GM21619 (cell line): Measurements from ENCODE around the gene ALDH1A1.

ENCODE experiments used
- ATAC-seq: cut with Tn5 transposase; IDR thresholded peaks from one replicate; pipeline ENCODE4 v1.9.1; 2021; ENCODE audit not compliant: unreplicated experiment

ALDH1A1 gene

DNA sequence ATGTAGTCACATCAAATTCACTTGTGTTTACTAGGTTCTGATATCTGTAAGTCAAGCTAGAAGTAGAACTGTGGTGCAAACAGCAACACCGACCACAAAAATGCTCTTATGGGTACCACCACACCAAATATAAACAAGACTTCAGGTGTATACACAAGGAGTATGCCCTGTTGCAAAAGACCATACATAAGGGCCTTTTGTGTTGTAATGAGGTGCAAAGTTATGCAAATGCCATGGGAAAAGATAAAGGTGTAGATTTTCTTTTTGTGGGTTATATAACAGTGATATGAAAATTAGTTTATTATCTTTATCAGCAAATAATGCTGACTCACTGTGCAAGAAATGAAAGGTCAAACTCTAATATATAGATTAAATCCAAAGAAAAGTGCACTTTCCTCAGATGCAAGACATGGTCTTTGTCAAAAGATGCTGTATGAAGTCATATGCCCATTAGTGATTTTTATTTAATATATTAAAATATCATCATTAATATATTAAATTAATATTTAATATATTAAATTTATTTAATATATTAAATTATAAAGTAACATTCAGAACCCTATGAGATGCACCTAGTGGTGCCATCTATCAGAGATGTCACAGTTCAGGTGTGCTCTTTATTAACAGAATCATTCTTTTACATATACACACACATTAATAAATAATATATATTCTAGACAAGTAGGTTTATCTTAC, 26.7 kb upstream of the ALDH1A1 start:
- ATAC-seq = no peak

DNA sequence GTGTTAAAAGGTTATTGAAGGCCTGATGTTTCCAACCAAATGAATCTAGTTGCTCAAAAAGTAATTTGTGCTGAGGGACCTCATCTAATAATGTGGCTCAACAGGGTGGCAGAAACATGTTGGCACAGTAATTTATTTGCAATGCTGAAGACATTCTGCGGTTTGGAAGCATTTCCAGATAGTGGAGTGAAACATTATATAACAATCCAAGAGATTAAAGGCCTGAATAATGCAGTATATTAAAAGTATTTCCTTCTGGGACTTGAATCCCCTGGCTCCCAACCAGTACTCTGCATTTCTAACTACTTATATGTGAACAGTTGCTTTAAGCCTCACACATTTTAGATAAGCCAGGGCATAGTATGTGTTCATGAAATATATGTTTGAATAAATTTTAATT, 25.9 kb upstream of the ALDH1A1 start:
- ATAC-seq = no peak

GRCh38 chr9:72977670-72978069, 24.8 kb upstream of the ALDH1A1 start:
- no peak for ATAC-seq

GRCh38 chr9:72974501-72974900, 21.6 kb upstream of the ALDH1A1 start:
- ATAC-seq = no peak

GRCh38 chr9:72972636-72973035, 19.8 kb upstream of the ALDH1A1 start:
- ATAC-seq = no peak

- no peak for ATAC-seq
These were observed 18.6 kb upstream of the ALDH1A1 start for GRCh38 chr9:72971411-72971810.

DNA sequence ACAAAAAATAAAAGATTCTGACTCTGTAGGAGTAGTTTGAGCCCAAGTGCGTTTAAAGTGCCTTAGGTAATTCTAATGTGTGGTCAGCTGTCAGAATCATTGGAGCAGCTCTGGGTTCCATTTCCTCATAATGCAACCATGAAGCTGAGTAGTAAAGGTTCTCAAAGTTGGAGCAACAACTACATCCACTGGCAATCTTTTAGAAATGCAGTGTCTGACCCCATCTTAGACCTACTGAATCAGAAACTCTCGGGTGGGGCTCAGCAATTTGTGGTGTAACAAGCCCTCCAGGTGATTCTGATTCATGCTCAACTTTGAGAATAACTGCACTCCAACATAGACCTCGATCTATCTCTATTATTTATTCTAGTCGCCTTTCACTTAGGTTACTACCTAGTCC, 7.6 kb upstream of the ALDH1A1 start:
- ATAC-seq = no peak

DNA sequence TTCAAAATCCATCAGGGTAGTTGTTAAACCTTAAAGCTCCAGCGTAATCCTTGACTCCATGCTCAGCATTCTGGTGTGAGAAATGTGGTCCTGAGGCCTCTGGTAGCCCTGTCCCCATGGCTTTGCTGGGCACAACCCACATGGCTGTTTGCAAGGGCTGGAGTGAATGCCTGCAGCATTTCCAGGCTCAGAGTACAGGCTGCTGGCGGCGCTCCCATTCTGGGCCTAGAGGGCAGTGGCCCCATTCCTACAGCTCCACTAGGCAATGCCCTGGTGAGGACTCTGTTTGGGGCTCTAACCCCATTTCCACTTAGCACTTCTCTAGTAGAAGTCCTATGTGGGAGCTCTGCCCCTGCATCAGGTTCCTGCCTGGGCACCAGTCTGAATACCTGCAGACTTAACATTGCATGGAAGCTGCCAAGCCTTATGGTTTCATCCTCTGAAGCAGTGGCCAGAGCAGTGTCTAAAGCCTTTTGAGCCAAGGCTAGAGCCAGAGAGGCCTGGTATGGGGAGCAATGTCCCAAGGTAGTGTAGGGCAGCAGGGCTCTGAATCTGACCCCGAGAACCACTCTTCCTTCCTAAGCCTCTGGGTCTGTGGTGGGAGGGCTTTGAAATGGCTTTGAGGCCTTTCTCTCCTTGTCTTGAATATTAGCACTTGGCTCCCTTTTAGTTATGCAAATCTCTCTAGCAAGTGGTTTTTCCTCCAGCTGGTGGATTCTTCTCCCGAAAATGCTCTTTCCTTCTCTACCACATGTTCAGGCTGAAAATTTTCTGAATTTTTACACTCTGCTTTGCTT, 5.8 kb upstream of the ALDH1A1 start:
- ATAC-seq = no peak

- ATAC-seq = no peak
These were observed 2.7 kb upstream of the ALDH1A1 start for GRCh38 chr9:72955571-72955970.

DNA sequence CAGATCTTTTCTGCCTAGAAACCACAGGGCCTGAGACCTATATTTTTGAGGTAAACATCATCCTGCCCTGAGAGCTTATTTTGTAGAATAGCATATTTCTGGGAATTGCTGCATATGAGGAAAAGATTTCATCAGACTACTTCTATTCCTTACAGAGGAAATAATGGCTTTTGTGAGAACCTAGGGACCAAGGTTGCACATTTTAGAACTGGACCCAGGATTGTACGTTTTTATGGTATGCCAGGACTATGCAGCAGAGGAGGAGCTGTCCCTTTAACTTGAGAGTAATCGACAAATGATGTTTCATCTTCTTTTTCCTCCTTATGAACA, 2.2 kb upstream of the ALDH1A1 start:
- no peak for ATAC-seq

DNA sequence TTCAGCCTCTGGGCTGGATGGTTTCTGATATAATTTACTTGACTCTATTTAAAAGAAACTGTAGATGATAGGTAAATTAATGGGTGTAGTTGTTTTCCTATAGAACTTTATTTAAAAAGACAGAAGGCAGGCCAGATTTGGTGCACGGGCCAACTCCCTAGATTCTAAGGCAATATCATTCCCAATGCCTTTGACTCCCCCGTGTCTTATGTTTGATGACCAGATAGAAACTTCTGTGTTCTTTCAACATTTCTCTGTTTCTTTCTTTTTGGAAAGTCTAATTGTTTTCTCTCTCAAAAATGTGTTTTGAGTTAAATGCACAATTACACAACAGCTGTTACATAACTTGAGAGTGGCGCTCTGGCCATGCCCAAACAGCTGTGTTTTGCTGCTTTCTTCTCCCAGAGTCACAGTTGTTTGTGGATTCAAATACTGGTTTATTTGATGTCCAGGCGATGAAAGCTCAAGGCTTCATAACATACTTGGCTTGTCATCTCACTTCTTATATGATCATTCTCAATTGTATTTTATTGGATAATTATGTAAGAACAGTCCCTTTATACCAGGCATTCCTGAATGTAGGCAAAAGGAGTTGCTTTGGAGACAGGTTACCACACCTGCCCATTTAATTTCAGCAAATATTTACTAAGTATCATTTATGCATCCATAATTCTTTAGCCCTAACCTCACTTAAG, 1.7 kb upstream of the ALDH1A1 start:
- no peak for ATAC-seq

DNA sequence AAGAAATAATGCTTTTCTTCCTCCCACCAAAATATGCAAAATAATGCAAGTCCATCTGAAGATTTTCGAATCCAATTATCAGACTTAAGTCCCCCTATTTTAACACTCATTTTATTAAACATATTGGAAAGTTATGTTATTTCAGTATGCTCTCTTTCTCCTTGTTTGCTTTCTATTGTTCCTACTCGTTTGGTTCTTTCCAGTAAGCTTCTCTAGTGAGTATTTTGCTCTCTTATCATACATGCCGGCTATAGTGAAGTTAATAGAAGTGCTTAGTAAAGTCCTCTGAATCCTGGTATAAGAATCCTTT, 517 bp downstream of the ALDH1A1 start:
- no peak for ATAC-seq

- ATAC-seq = no peak
These were observed 1.1 kb downstream of the ALDH1A1 start for GRCh38 chr9:72951520-72952380.

GRCh38 chr9:72950875-72951442, 1.9 kb downstream of the ALDH1A1 start:
- no peak for ATAC-seq

- no peak for ATAC-seq
These were observed 2.9 kb downstream of the ALDH1A1 start for GRCh38 chr9:72949918-72950325.

DNA sequence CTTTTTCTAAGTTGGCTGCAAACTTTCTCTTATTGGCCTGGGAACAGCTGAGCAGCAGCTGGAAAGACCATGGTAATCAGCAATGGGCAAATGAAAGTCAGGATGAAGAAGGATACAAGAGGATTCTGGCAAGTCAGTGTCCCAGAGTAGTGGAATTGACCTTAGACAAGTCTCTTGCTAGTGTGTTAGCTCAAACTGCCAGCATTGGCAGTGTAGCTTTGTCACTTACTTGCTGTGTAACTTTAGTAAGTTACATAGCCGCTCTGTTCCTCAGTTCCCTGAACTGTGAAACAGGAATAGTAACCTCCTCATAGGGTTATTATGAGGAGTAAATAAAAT, 3.6 kb downstream of the ALDH1A1 start:
- ATAC-seq = no peak

DNA sequence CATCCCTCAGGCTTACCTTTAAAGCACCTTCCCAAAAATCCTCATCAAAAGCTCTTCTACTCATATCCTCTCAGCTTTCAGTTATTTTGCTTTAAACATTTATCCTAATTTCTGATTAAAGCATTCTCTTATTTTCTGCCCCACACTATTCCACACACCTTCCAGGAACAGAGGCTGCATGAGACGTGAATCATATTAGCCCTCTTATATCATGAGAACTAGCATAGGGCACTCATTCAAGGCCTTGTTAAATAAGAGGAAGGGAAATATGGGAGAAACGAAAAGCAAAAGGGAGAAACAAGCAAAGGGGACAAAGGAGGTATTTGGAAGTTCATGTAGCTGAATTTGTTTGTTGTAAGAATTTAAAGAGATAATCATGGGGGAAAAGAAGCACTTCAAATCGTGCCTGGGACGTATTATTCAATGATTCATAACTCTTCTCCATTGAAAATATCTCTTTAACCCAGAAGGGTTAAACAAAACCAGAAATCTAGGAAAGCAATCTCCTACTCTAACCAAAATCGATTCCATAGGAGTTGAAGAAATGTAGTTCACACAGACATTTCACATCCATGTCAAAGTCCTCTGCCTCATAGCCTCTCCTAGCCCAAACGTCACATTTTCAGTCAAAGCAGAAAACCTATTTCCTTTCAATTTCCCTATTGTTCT, 4.1 kb downstream of the ALDH1A1 start:
- ATAC-seq = no peak

GRCh38 chr9:72947984-72948465, 4.8 kb downstream of the ALDH1A1 start:
- no peak for ATAC-seq

DNA sequence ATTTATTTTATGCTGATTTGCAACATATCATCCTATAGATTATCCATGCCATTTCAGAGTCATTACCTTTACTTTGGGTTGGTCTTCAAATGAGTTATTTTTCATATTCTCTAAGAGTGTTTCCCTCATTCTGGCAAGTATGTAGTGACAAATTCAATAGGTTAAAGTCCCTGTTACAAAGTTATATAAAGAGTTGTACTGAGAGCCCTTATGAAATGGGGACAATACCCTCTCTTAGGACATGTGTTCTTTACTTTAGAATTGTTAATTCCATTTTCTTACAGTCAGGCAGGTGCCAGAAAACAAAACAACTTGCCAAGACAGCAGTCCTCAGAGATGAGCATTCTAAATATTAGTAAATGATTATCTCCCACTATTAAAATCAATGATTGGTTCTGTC, 6.0 kb downstream of the ALDH1A1 start:
- ATAC-seq = no peak

DNA sequence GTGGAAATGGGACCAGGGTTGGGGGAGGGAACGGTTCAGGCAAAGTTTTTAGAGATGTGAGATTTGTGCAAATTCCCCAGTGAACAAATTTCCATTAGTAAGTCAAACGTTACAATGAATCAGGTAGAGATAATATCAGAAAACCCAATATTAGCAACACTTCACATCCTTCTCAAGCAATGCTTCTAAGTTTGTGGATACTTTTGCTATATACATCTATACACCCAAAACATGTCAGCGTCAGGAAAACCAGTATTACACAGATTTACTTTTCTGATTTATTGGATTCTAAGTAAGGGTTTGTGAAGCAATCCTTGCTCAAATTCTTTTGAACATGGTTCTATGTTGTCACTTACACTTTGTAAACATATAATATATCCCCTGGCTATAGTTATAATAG, 6.5 kb downstream of the ALDH1A1 start:
- no peak for ATAC-seq

GRCh38 chr9:72945391-72945790, 7.5 kb downstream of the ALDH1A1 start:
- ATAC-seq = no peak
